Measurements from ENCODE around the gene RAB9A. TPM values are rescaled to one million over a fixed set of nuclear protein-coding genes. Genes with fewer than 3 reads are reported as not detected.

Gene RAB9A
- total and polyA plus RNA-seq, 9 of the 15 experiments (the other 6 are each of a cell fraction or from before 2014, with no cell fraction given): 13.5 to 20.8 (median 17.7) TPM

DNA sequence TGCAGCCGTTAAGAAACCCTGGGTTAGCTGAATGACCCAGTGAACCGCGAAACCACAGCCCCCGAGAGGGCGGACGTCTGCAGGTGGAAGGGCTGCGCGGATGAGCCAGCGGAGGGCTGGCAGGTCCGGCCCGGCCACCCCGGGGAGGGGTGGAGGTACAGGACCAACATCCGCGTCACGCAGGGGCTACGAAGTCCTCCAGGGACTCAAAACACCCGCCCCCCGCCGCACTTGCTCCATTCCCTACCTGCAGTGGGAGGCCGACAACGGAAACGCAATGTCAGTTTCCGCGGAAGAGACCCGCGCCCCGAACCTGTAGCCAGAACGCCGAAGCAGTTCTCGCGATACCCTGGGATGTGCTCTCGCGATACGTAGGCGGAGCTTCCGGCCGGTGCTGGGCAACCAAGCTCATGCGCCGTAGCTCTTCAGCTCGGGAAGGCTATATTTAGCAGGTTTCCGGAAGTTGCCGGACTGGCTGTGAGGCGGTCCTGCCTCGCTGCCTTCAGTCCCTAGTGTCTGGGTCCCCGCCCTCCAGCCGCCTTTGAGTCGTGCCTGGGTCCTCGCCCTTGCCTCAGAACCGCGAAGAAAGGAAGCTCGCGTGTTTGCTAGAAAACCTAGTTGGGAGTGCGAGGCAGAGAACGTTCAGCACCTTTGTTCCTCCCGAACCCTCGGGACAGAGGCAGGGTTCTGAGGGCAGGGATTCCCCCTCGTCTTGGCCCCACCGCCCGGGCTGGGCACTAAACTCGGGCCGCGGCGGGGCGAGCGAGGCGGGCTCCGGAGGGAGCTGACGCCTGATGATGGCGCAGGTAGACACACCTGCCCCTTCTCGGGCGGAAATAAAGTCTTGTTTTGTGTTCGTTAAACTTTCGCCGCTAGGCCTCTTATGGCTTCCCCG lies 45.6 kb downstream of the RAB9A start, which contains the start of the genes OFD1 and TRAPPC2 (continued):
- TF ChIP-seq SIX5 (IDR thresholded peaks at IDR 0.05; ENCODE audit: borderline replicate concordance in 1 of 2, insufficient read depth in 1 of 2, low read depth in 1 of 2, low read length in 2 of 2): no peak
- no peak for TF ChIP-seq TCF7 (IDR thresholded peaks at IDR 0.05; ENCODE audit: borderline replicate concordance)
- peak; percentile 16; the same call in 1 of the 2 replicates for TF ChIP-seq SP1 (CRISPR knock-in tag; IDR thresholded peaks at IDR 0.05)
- no peak for TF ChIP-seq BACH1 (tag; IDR thresholded peaks at IDR 0.05)
- no peak for TF ChIP-seq OTX1 (CRISPR knock-in tag; IDR thresholded peaks at IDR 0.05)
- TF ChIP-seq, protein P1, sequence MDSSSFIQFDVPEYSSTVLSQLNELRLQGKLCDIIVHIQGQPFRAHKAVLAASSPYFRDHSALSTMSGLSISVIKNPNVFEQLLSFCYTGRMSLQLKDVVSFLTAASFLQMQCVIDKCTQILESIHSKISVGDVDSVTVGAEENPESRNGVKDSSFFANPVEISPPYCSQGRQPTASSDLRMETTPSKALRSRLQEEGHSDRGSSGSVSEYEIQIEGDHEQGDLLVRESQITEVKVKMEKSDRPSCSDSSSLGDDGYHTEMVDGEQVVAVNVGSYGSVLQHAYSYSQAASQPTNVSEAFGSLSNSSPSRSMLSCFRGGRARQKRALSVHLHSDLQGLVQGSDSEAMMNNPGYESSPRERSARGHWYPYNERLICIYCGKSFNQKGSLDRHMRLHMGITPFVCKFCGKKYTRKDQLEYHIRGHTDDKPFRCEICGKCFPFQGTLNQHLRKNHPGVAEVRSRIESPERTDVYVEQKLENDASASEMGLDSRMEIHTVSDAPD (CRISPR knock-in tag; IDR thresholded peaks at IDR 0.05): no peak
- TF ChIP-seq ARID2 (IDR thresholded peaks at IDR 0.05): no peak
- no peak for TF ChIP-seq GATA2 (CRISPR knock-in tag; IDR thresholded peaks at IDR 0.05)
- no peak for TF ChIP-seq ZNF764 (CRISPR knock-in tag; IDR thresholded peaks at IDR 0.05; ENCODE audit: low read depth)
- no peak for TF ChIP-seq ZNF311 (CRISPR knock-in tag; IDR thresholded peaks at IDR 0.05)
- TF ChIP-seq ZNF644 (tag; IDR thresholded peaks at IDR 0.05; ENCODE audit: low read depth): no peak
- no peak for TF ChIP-seq ASH1L (IDR thresholded peaks at IDR 0.05; ENCODE audit: borderline replicate concordance, low read depth, partially characterized antibody)
- no peak for TF ChIP-seq NBN (IDR thresholded peaks at IDR 0.05; ENCODE audit: low read depth)
- TF ChIP-seq CGGBP1 (CRISPR knock-in tag; IDR thresholded peaks at IDR 0.05): no peak
- TF ChIP-seq BMI1 (IDR thresholded peaks at IDR 0.05; ENCODE audit: low read length): no peak
- no peak for TF ChIP-seq LEF1 (IDR thresholded peaks at IDR 0.05)
- TF ChIP-seq RUNX1 (IDR thresholded peaks at IDR 0.05; ENCODE audit: low read depth): no peak
- no peak for TF ChIP-seq STAG1 (CRISPR knock-in tag; IDR thresholded peaks at IDR 0.05; ENCODE audit: borderline replicate concordance)
- no peak for TF ChIP-seq GATAD2A (IDR thresholded peaks at IDR 0.05)
- peak; percentile 35; the same call in 1 of the 2 replicates for TF ChIP-seq JUND (IDR thresholded peaks at IDR 0.05; ENCODE audit: borderline replicate concordance, low read depth, low read length)
- TF ChIP-seq JUND (tag; IDR thresholded peaks at IDR 0.05; ENCODE audit: borderline replicate concordance, low read depth, low read length): peak; percentile 19; the same call in 1 of the 3 replicates
- TF ChIP-seq GTF2E2 (tag; IDR thresholded peaks at IDR 0.05): no peak
- TF ChIP-seq ZNF184 (CRISPR knock-in tag; IDR thresholded peaks at IDR 0.05): no peak
- TF ChIP-seq, protein P2, sequence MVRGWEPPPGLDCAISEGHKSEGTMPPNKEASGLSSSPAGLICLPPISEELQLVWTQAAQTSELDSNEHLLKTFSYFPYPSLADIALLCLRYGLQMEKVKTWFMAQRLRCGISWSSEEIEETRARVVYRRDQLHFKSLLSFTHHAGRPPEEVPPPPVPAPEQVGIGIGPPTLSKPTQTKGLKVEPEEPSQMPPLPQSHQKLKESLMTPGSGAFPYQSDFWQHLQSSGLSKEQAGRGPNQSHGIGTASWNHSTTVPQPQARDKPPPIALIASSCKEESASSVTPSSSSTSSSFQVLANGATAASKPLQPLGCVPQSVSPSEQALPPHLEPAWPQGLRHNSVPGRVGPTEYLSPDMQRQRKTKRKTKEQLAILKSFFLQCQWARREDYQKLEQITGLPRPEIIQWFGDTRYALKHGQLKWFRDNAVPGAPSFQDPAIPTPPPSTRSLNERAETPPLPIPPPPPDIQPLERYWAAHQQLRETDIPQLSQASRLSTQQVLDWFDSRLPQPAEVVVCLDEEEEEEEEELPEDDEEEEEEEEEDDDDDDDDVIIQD (CRISPR knock-in tag; IDR thresholded peaks at IDR 0.05): no peak
- TF ChIP-seq TFAP4 (CRISPR knock-in tag; IDR thresholded peaks at IDR 0.05; ENCODE audit: borderline replicate concordance): peak; percentile 63; the same call in 1 of the 2 replicates
- TF ChIP-seq PRMT5 (CRISPR knock-in tag; IDR thresholded peaks at IDR 0.05): no peak
